Hematopoietic multipotent progenitor cell treated with erythropoietin and hydrocortisone succinate and interleukin-3 and kit ligand, for 6 days (in vitro differentiated cells): ENCODE data around the gene RPS17.
"Not testable (repeated sequence)": the region's sequence is repeated elsewhere in the genome, so short reads cannot be mapped to it uniquely, and the experiment has no call there.

Experiments used
- DNase-seq: peaks from one replicate; pipeline ENCODE4 v3.0.0-alpha.2; 2015

RPS17 gene

DNA sequence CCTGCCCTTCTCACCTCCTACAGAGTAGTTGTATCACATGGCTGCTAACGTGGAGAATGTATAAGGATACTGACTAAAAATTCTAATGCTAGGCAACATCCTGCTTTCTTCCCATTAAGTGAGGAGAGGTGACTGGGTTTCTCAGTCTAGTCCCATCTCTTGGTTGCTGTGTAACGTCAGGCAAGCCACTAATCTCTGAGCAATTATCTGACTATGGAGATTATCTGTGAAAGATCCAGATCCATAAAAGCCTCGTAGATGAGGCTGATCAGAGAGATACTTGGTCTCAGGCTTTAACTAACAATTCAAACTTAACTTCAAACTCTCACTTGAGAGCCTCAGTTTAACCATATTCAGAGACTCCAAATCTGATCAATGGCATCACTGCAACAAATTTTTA, 4.7 kb upstream of the RPS17 start:
- DNase-seq, result no peak

DNA sequence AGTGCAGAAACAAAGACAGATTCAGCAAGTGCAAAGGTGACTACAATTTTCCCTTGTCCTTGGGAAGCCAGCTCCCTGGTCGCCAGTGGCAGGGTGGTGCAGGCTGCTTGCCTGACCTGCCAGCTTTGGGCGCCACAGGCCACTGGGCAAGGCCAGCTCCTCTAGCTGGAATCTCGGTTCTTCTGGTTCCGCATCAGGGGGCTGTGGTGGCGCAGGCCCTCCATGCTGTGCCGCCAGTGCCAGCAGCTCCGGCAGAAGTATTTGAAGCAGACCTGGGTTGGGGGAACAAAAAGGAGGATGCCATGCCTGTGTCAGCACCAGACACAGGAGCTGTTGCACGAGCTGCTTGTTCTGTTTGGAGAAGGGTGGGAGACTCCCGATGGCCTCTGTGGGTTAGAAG, 4.2 kb upstream of the RPS17 start:
- DNase-seq, result no peak

- DNase-seq, result peak; percentile 73
Measured at GRCh38 chr15:82543160-82543559, 2.9 kb upstream of the RPS17 start.

- peak; percentile 48 for DNase-seq
Measured at GRCh38 chr15:82540984-82541431, 751 bp upstream of the RPS17 start.

GRCh38 chr15:82539691-82540054, 584 bp downstream of the RPS17 start:
- peak; percentile 31 for DNase-seq

DNA sequence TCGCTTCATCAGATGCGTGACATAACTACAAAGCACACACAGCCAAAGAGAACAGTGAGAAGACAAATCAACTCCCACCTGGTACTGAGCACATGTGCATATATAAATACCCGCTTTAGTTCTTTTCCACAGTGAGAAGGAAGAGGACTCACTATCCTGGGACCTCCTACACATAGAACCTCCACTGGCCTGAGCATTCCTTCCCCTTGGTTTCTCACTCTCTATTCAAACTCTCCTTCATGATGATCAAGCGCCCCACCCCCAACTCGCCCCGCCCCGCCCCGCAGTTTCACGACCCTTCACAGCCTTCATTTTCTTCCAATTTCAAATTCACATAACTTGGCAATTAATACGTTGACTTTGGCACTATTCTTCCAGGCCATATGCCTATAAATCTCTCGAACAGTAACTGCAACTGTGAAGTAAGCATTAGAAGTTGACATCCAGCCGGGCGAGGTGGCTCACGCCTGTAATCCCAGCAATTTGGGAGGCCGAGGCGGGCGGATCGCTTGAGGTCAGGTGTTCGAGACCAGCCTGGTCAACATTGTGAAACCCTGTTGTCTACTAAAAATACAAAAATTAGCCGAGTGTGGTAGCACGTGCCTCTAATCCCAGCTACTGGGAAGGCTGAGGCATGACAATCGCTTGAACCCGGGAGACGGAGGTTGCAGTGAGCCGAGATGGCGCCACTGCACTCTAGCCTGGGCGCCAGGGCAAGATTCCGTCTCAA, 1.1 kb downstream of the RPS17 start:
- DNase-seq, result peak; percentile 53

- no peak for DNase-seq
Measured at GRCh38 chr15:82537351-82537908, 2.8 kb downstream of the RPS17 start.

DNA sequence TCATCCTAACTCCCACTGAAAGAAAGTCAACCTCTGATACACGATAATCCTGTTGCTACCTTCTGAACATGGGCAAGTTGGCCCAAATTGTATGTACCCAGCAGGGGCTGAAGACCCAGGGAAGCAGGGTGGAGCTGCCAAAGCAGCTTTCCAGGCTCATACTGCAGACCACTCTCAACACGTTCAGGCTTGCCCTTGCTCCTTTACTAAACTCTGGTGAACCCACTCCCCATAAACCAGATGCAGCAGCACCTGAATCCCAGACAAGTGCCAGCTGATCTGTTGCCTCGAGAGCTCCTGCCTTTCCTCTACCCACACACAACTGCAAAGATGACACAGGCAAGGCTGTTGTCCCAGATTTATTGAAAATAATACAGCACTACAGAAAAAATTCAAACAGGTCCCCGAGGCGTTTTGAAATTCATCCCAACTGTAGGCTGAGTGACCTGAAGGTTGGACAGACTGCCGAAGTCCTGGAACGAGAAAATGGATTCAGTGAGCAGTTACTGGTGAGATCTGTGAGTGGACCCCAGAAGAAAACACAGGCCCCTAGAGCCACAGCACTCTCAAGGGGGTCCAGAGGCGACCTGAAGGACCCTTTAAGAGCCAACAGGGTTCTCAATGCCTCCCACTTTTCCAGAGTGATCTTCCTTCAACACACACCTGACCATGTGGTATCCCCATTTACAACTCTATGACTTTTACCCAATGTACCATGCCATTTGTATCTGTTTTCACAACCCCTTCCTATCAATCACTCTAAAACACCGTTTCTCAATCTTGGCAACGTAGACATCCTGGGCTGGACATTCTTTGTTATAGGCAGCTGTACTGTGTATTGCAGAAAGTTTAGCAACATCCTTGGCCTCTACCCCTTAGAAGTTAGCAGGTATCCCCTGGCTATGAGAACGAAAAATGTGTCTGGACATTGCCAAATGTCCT, 3.6 kb downstream of the RPS17 start:
- DNase-seq, result no peak

DNA sequence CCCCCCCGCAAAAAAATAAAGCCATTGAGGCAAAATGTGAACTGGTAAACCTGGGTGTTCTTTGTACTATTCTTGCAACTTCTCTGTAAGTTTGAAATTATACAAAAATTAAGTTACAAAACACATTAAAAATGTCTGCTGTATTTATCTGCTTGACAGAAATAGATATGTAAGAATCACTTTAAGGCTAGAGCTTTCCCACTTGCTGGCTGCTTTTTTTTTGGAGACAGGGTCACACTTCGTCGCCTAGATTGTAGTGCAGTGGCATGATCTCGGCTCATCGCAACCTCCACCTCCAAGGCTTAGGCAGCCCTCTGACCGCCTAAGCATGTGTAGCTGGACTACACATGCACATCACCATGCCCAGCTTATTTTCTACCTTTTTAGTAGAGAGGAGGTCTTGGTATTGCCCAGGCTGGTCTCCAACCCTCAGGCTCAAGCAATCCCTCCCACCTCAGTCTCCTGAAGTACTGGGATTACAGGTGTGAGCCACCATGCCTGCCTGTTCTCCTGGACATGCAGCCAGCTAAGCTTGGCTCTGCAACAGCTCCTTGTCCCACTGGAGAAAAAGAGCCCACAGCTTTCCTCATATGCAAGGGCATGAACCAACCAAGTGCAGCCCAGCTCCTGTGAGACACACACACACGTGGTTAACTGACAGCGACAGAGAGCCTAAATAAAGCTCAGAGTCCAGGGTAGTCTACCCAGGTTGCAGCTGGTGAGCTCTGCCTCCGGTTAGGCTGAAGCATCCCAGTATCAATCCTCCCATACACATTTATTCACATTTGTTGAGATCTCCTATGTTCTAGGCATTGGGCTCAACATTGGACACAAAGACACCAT, 4.5 kb downstream of the RPS17 start:
- DNase-seq, result peak; percentile 34

- not testable (repeated sequence) for DNase-seq
Measured at GRCh38 chr15:82535151-82535550, 5.1 kb downstream of the RPS17 start.

- not testable (repeated sequence) for DNase-seq
Measured at GRCh38 chr15:82534457-82534861, 5.8 kb downstream of the RPS17 start.

DNA sequence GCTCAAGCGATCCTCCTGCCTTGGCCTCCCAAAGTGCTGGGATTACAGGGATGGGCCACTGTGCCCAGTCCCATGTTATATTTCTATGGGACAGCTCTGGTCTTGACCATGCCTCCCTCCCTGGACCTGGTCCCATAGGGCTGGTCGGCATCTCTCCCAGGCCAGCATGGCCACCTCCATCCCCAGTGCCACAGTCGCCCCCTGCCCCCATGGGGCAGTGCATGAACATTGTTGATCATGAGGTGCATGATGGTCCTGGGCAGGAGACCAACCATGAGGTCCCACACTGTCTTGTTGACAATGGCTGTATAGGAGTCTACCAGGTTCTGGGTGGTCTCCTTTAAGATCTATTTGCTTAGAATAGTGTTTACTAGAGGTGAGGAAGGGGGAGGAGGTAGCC, 6.5 kb downstream of the RPS17 start:
- no peak for DNase-seq

DNA sequence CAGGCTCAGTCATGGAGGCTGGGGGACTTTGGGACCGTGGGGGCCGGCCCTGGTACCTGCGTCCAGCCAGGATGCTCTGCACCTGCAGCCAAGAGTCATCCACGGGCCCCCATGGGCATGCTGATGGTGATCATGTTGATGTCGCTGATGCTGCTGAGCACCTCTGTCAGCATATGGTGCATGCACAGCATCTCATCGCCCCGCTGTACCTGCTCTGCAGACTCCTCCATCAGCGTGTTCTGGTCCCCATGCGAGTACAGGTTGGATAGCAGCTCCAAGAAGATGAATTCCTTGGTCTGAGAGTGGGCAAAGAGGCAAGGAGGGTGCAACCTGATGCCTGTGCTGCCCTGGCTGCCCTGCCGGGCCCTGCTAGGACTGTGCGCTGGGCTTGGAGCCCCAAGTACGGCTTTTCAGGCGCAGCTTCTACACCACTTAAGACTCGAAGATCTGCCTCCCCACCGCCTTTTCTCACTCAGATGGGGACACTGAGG, 7.2 kb downstream of the RPS17 start:
- no peak for DNase-seq

- no peak for DNase-seq
Measured at GRCh38 chr15:82532383-82532990, 7.8 kb downstream of the RPS17 start.

GRCh38 chr15:82531496-82532382, 8.5 kb downstream of the RPS17 start:
- DNase-seq, result no peak

DNA sequence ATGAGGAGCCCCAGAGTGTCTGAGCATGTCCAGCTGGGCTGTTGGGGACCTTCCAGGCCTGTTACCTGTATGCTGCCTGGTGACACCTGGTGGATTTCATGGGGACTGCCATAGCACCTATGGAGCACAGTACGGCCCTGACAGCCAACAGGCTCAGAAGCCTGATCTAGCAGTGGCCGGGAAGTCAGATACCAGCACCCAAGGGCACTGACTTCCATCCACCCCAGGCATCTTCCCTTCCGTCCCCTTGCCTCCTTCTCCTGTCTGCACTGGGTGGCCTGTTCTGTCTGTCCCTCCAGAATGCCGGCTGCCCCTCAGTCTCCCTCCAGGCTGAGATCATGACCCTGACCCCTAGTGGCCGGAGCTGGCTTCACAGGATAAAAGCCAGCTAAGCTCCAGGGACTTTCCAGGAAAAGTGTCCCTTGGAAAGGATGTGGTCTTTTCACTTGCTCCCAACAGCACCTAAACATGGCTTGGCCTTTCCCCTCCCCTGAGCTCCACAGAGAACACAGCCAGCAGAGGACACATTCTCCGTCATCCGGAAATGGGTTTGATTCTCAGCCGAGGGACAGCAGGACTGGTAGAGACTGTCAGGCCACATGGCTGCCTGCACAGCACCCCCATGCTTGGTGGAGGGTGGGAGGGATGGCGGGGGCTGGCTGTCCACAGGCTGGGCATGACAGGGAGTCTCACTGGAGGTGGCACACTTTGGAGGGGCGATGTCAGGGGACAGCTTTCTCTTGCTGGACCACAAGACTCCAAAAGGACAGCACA, 9.5 kb downstream of the RPS17 start:
- peak; percentile 82 for DNase-seq

- DNase-seq, result no peak
Measured at GRCh38 chr15:82530006-82530405, 10.3 kb downstream of the RPS17 start.

GRCh38 chr15:82513587-82513986, 26.7 kb downstream of the RPS17 start:
- not testable (repeated sequence) for DNase-seq

GRCh38 chr15:82507693-82508092, 32.6 kb downstream of the RPS17 start:
- not testable (repeated sequence) for DNase-seq

- DNase-seq, result not testable (repeated sequence)
Measured at GRCh38 chr15:82507087-82507486, 33.2 kb downstream of the RPS17 start.
